NT2/D1 (cell line): ENCODE measurements around the gene ZSCAN26.
"Not testable (repeated sequence)": the region's sequence is repeated elsewhere in the genome, so short reads cannot be mapped to it uniquely, and the experiment has no call there.

ENCODE experiments used
- DNase-seq: peaks from one replicate; pipeline ENCODE4 v3.0.0-alpha.2; 2011; ENCODE audit warnings: low read depth, low spot score
- H3K27me3 ChIP-seq: 2 replicates; pipeline ENCODE4 v1.6.0; 2011; ENCODE audit warnings: mild to moderate bottlenecking; ENCODE audit not compliant: insufficient read length, insufficient read depth
- H3K36me3 ChIP-seq: 2 replicates; pipeline ENCODE4 v1.6.1; 2011; ENCODE audit warnings: mild to moderate bottlenecking, low read length, mixed read lengths; ENCODE audit not compliant: insufficient read depth, insufficient read length
- H3K4me1 ChIP-seq: 2 replicates; pipeline ENCODE4 v1.5.1; 2011; ENCODE audit not compliant: insufficient read depth, insufficient read length
- H3K4me3 ChIP-seq: 2 replicates; pipeline ENCODE4 v1.5.1; 2011; ENCODE audit warnings: low read depth; ENCODE audit not compliant: insufficient read length
- H3K9ac ChIP-seq: 2 replicates; pipeline ENCODE4 v1.6.0; 2011; ENCODE audit warnings: low read depth; ENCODE audit not compliant: insufficient read length
- H3K9me3 ChIP-seq: 2 replicates; pipeline ENCODE4 v1.5.1; 2011; ENCODE audit warnings: mild to moderate bottlenecking, low read length; ENCODE audit not compliant: insufficient read depth
- SUZ12 ChIP-seq: IDR thresholded peaks from 2 replicates; pipeline ENCODE4 v1.6.1; 2011; ENCODE audit not compliant: insufficient read length, insufficient read depth; ENCODE audit errors: extremely low read depth
- YY1 ChIP-seq: IDR thresholded peaks from 2 replicates; pipeline ENCODE4 v1.6.1; 2011; ENCODE audit not compliant: insufficient read length, insufficient read depth
- ZNF274 ChIP-seq: IDR thresholded peaks from 2 replicates; pipeline ENCODE4 v1.6.1; 2011; ENCODE audit warnings: mild to moderate bottlenecking, low read depth, low read length

The ZSCAN26 gene

DNA sequence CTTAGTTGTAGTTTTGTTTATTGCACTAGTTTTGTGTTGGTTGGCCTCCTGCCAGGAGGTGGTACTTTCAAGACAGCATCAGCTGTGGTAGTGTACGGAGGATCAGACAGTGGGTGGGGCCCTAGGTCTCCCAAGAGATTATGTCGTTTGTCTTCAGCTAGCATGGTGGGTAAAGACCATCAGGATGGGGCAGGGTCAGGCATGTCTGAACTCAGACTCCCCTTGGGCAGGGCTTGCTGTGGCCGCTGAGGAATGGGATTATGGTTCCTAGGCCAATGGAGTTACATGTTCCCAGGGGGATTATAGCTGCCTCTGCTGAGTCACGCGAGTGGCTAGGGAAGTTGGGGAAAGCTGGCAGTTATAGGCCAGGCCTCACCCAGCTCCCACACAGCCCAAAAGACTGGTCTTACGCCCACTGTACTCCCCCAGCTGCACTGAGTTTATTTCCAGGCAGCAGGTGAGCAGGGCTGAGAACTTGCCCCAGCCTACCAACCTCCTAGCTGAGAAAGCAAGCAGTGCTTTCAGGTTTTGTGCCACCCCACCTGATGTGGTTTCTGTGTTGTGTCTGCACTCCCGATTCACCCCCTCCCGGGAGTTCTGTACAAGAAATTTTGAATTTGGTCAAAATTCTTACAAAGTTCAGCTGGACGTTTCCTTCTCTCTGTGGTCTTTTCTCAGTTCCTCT lies 44.3 kb downstream of the ZSCAN26 start:
- H3K4me1 ChIP-seq: no peaks in the 10 kb centered on the region
- no peaks in the 10 kb centered on the region for H3K27me3 ChIP-seq
- no peak overlapping the region for H3K9ac ChIP-seq
- H3K9me3 ChIP-seq: no peaks in the 10 kb centered on the region
- H3K4me3 ChIP-seq: no peak overlapping the region
- peak; percentile 9 for DNase-seq
- no peaks in the 10 kb centered on the region for H3K36me3 ChIP-seq
- no peak for TF ChIP-seq YY1
- no peak for TF ChIP-seq ZNF274
- no peak for TF ChIP-seq SUZ12

DNA sequence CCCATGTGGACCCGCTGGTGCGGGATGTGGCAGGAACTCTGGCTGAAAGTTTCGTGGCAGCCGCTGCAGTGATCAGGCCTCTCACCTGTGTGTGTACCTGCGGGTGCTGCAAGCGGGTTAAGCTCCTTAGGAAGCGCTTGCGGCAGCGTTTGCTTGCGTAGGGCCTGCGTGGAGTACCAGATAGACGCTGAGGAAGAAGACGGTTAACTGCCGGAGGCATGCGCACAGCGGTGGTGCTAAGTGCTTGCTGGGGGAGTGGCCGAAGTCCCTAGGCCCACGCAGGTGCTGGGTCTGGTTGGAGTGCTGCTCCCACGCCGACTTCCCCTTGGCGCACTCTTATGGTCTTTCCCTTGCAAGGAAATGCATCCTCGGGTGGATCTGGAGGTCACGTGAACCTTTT lies 46.0 kb downstream of the ZSCAN26 start:
- Histone ChIP-seq H3K4me3 (no peak overlapping the region), H3K9ac (no peak overlapping the region), H3K27me3 (no peaks in the 10 kb centered on the region), H3K9me3 (no peaks in the 10 kb centered on the region), H3K36me3 (no peaks in the 10 kb centered on the region), H3K4me1 (no peaks in the 10 kb centered on the region)
- no peak for DNase-seq
- TF ChIP-seq SUZ12 (no peak), YY1 (no peak), ZNF274 (no peak)

DNA sequence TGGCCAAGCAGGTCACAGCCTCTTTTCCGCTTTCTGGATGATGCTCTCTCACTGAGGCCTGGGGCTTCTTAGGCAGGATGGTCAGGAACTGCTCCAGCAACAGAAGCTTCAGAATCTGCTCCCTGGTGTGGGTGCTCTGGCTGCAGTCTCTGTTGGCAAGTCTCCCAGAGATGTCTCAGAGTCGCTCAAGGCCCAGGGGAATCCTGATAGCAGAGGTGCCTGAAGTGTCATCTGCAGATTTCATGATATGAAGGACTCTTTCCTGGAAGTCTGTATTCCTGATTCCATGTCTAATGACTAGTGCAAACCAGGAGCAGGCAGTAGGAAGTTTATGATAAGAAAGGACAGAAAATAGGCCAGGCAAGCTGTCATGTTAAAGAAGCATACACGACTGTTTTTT lies 48.7 kb downstream of the ZSCAN26 start:
- no peak overlapping the region for H3K9ac ChIP-seq
- DNase-seq: no peak
- no peaks in the 10 kb centered on the region for H3K36me3 ChIP-seq
- H3K9me3 ChIP-seq: no peaks in the 10 kb centered on the region
- H3K4me3 ChIP-seq: no peak overlapping the region
- no peaks in the 10 kb centered on the region for H3K4me1 ChIP-seq
- TF ChIP-seq YY1 (no peak), ZNF274 (no peak), SUZ12 (no peak)
- no peaks in the 10 kb centered on the region for H3K27me3 ChIP-seq

DNA sequence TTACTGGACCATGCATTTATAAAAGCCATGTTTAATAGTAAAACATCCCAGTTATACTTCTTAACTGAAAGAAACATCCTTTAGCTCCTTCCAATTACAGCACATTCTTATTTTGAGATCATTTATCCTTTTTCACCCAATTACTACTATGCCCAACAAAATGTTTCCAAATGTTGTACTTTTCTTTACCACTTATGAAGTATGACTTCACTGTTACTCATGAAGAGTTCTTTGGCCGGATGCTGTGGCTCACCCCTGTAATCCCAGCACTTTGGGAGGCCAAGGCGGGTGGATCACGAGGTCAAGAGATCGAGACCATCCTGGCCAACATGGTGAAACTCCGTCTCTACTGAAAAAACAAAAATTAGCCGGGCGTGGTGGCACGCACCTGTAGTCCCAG lies 50.9 kb downstream of the ZSCAN26 start:
- not testable (repeated sequence) for H3K36me3 ChIP-seq, DNase-seq

DNA sequence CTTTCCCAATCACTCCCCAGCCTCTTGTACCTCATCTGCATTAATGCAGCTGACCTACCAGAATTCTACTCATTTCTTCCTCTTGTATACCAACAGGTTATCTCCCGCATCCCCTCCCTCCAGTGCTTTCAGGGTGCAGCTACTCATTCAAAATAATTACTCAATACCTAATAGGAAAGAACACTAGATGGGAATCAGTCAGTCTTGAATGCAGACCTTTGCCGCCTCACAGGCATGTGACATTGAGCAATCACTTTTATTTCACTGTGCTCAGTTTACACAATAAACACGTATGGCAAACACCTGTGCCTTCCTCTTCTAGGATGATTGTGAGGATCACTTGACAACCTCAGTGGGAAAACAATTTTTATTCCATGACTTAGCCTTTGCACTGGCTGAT lies 55.7 kb downstream of the ZSCAN26 start:
- Histone ChIP-seq H3K9ac (no peak overlapping the region), H3K9me3 (peaks cover 29% of the 10 kb centered on the region), H3K4me3 (no peak overlapping the region), H3K36me3 (peaks cover 17% of the 10 kb centered on the region), H3K27me3 (no peaks in the 10 kb centered on the region), H3K4me1 (no peaks in the 10 kb centered on the region)
- TF ChIP-seq SUZ12 (no peak), YY1 (no peak), ZNF274 (no peak)
- DNase-seq: no peak

More for the DNA sequence above, 50.9 kb downstream of the ZSCAN26 start:
- H3K27me3 ChIP-seq, H3K4me1 ChIP-seq, H3K4me3 ChIP-seq, H3K9ac ChIP-seq, H3K9me3 ChIP-seq: not testable (repeated sequence)

DNA sequence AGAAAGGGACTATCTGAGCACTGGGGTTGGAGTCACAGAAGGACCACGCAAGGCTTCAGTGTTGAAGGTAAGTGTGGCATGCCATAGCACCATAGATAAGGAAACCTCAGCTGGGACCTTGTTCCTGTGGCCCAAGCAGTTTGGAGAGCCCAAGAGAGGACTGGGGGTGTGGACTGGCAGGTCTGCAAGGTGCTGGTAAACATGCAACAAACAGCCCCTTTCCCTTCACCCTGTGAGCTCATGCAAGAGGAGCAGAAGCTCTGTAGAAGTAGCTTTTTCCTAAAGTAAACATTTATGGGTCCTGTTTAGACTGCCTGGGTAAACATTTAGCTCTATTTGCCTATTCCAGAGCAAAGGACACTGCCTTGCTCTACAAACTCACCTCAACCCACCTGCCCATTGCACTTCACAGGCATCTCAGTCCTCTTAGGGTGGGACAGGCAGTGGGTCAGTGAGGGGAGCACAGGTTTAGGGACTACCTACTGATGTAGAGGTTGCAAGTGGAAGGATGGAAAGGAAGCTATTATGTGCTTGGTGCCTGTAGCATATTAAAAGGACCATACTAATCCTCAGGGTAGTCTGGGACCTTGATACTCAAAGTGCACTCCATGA lies 57.0 kb downstream of the ZSCAN26 start:
- H3K9ac ChIP-seq: no peak overlapping the region
- H3K27me3 ChIP-seq: no peaks in the 10 kb centered on the region
- no peak for DNase-seq
- H3K36me3 ChIP-seq: peaks cover 17% of the 10 kb centered on the region
- H3K4me1 ChIP-seq: no peaks in the 10 kb centered on the region
- H3K4me3 ChIP-seq: no peak overlapping the region
- no peak for TF ChIP-seq SUZ12
- TF ChIP-seq YY1: no peak
- TF ChIP-seq ZNF274: no peak
- H3K9me3 ChIP-seq: peaks cover 32% of the 10 kb centered on the region

DNA sequence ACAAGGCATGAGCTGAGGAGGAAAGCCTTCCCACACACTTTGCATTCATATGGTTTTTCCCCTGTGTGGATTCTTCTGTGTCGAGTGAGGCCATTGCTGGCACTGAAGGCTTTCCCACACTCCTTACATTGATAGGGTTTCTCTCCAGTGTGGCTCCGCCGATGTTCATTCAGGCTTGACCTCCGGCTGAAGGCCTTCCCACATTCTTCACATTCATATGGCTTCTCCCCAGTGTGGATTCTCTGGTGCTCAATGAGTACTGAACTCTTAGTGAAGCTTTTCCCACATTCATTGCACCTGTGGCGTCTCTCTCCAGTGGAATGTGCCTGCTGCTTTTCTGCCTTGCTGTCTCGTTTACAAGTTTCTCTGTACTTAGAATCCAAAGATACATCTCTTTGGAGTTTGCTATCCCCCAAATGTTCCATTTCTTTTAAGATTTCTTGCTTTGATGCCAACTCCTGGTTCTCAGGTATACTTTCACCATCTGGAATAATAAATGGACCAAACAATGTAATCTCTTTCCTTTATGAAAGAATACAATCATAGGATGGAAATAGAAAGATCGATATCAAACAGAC lies 59.5 kb downstream of the ZSCAN26 start:
- no peak for DNase-seq
- Histone ChIP-seq H3K4me1 (no peaks in the 10 kb centered on the region), H3K36me3 (peaks cover 17% of the 10 kb centered on the region), H3K4me3 (no peak overlapping the region), H3K9me3 (peaks cover 43% of the 10 kb centered on the region), H3K9ac (no peak overlapping the region), H3K27me3 (no peaks in the 10 kb centered on the region)
- TF ChIP-seq SUZ12 (no peak), YY1 (no peak)
